DMS153 (cell line): ENCODE measurements around the gene MYOM3.
"Not testable (repeated sequence)": the region's sequence is repeated elsewhere in the genome, so short reads cannot be mapped to it uniquely, and the experiment has no call there.

ENCODE experiments used
- DNase-seq: peaks from one replicate; lab custom pipeline; 2025; lab: John Stamatoyannopoulos, UW

MYOM3 gene

GRCh38 chr1:24030976-24031516, 80.9 kb downstream of the MYOM3 start:
- DNase-seq = not testable (repeated sequence)

- DNase-seq = peak; percentile 4
These were observed 84.0 kb downstream of the MYOM3 start for GRCh38 chr1:24027838-24028468.

GRCh38 chr1:24022581-24023361, 89.2 kb downstream of the MYOM3 start:
- no peak for DNase-seq

GRCh38 chr1:24021403-24022266, 90.3 kb downstream of the MYOM3 start:
- DNase-seq = peak; percentile 43

GRCh38 chr1:24020470-24020869, 91.5 kb downstream of the MYOM3 start:
- no peak for DNase-seq

- no peak for DNase-seq
These were observed 91.9 kb downstream of the MYOM3 start for GRCh38 chr1:24020025-24020424.

GRCh38 chr1:24018611-24019580, 93.0 kb downstream of the MYOM3 start:
- DNase-seq = peak; percentile 14

GRCh38 chr1:24015221-24016210, 96.4 kb downstream of the MYOM3 start:
- no peak for DNase-seq

- DNase-seq = not testable (repeated sequence)
These were observed 99.1 kb downstream of the MYOM3 start for GRCh38 chr1:24012878-24013277.

GRCh38 chr1:24010650-24011049, 101.3 kb downstream of the MYOM3 start:
- no peak for DNase-seq

- DNase-seq = no peak
These were observed 102.5 kb downstream of the MYOM3 start for GRCh38 chr1:24009406-24009805.

GRCh38 chr1:24008574-24009184, 103.3 kb downstream of the MYOM3 start:
- not testable (repeated sequence) for DNase-seq

- no peak for DNase-seq
These were observed 104.9 kb downstream of the MYOM3 start for GRCh38 chr1:24007079-24007478.
